Gastrocnemius medialis (tissue), 4 donors: ENCODE data around the gene ITGA5. TPM values are rescaled to one million over a fixed set of nuclear protein-coding genes. Genes with fewer than 3 reads are reported as not detected.
A peak's percentile ranks its signal among the peaks of the same experiment; 100 is the strongest.

Source experiments
- ATAC-seq, 2 donors: fragments of 150-250 bp; one replicate each; pipeline ENCODE4 v1.9.1; 2016
- DNase-seq, 2 donors: peaks; one replicate each; pipeline ENCODE4 v3.0.0-alpha.2; 2019
- H3K27ac ChIP-seq, 4 donors: fragments of 200-600 bp; sonication (generic); 1 replicate in 1 of 4; 2 replicates in 3 of 4; pipeline ENCODE4 v1.5.1; 2016 to 2018; ENCODE audit warnings: mild to moderate bottlenecking in 2 of 4, moderate library complexity in 1 of 4
- H3K27me3 ChIP-seq, 3 donors: fragments of 200-600 bp; sonication (generic) in 2 of 3; 1 replicate in 1 of 3; 2 replicates in 2 of 3; pipeline versions ENCODE4 v1.5.1 to v1.6.0; 2016 to 2019; ENCODE audit warnings: mild to moderate bottlenecking in 1 of 3, moderate library complexity in 1 of 3
- H3K36me3 ChIP-seq, 2 donors: fragments of 200-600 bp; sonication (generic) in 1 of 2; one replicate each; pipeline ENCODE4 v1.5.1; 2017 to 2018
- H3K4me1 ChIP-seq, 2 donors: fragments of 200-600 bp; sonication (generic) in 1 of 2; one replicate each; pipeline ENCODE4 v1.5.1; 2016 to 2017; ENCODE audit warnings: mild to moderate bottlenecking in 2 of 2
- H3K4me3 ChIP-seq, 4 donors: fragments of 200-600 bp; sonication (generic) in 3 of 4; 1 replicate in 1 of 4; 2 replicates in 3 of 4; pipeline ENCODE4 v1.5.1; 2016 to 2019; ENCODE audit warnings: mild to moderate bottlenecking in 2 of 4
- H3K9me3 ChIP-seq, 3 donors: fragments of 200-600 bp; sonication (generic) in 2 of 3; 1 replicate in 1 of 3; 2 replicates in 2 of 3; pipeline ENCODE4 v1.5.1; 2016 to 2019
- POLR2A ChIP-seq, 2 donors: fragments of 450-650 bp; IDR thresholded peaks; one replicate each; pipeline ENCODE4 v1.6.1; 2017; ENCODE audit warnings: antibody characterized with exemption in 2 of 2, mild to moderate bottlenecking in 2 of 2, moderate library complexity in 2 of 2
- in situ Hi-C, 4 donors: fragments of 200-750 bp; cut with MboI; loops; one replicate each; pipeline versions ENCODE4 v1.15.0 to v1.8.0; 2017; ENCODE audit warnings: low sequenced_read_pairs in 4 of 4
- intact Hi-C: fragments of 100-400 bp; cut with DNase I; formaldehyde crosslinking; loops from one replicate; pipeline ENCODE4 v1.15.1; 2023; ENCODE audit warnings: low total_unique reads
- total RNA-seq, 4 donors: library from RNA; depleted of rRNA; stranded (reverse); fragments of >200 nt; gene quantifications; one replicate each; pipeline versions ENCODE4 v1.1.0 to v1.2.3, GENCODE V29; 2016
- TF ChIP-seq, protein P1 (sequence below), 5 experiments: fragments of 450-650 bp in 3 of 5; fragments of 200-600 bp in 2 of 5; sonication (generic) in 2 of 5; IDR thresholded peaks in 4 of 5; conservative IDR thresholded peaks in 1 of 5; 1 replicate in 4 of 5; 2 replicates in 1 of 5; pipeline ENCODE4 v1.5.1; 2016 to 2019; ENCODE audit warnings: antibody characterized with exemption in 5 of 5, mild to moderate bottlenecking in 3 of 5, moderate library complexity in 3 of 5

ITGA5 gene
- total RNA-seq, 4 donors from 2014 or later, result 26.5 to 34.1 (median 30.9) TPM

DNA sequence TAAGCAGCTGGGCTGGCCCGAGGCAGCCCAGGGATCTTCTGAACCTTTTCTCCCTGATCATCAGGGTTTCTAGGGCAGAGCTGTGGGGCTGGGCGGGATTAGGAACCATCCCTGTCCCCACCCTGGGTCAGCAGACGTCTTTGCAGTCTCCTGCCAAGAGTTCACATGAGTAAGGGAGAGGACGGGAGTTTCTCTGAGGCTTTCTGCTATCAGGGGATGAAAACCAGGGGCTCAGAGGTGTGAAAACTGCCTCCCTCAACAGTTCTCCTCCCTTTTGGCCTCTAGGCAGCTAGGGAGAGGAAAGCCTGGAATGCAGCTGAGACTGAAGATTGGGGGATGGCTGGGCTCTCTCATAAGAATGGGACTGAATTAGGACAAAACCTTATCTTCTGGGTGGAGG is 42.5 kb downstream of the ITGA5 start:
- DNase-seq (peak in 1 of 2 donors; percentile 50), ATAC-seq (no peak)
- H3K27me3 ChIP-seq, result no peaks in the 10 kb centered on the region
- no peak for TF ChIP-seq POLR2A (IDR thresholded peaks at IDR 0.05)
- TF ChIP-seq, protein P1, sequence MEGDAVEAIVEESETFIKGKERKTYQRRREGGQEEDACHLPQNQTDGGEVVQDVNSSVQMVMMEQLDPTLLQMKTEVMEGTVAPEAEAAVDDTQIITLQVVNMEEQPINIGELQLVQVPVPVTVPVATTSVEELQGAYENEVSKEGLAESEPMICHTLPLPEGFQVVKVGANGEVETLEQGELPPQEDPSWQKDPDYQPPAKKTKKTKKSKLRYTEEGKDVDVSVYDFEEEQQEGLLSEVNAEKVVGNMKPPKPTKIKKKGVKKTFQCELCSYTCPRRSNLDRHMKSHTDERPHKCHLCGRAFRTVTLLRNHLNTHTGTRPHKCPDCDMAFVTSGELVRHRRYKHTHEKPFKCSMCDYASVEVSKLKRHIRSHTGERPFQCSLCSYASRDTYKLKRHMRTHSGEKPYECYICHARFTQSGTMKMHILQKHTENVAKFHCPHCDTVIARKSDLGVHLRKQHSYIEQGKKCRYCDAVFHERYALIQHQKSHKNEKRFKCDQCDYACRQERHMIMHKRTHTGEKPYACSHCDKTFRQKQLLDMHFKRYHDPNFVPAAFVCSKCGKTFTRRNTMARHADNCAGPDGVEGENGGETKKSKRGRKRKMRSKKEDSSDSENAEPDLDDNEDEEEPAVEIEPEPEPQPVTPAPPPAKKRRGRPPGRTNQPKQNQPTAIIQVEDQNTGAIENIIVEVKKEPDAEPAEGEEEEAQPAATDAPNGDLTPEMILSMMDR (IDR thresholded peaks at IDR 0.05 in 4 of 5, conservative IDR thresholded peaks at IDR 0.05 in 1 of 5), result no peak
- H3K4me1 ChIP-seq, result peaks cover 43 to 45% of the 10 kb centered on the region in 2 donors
- intact Hi-C loops (loop anchor here (10.0 kb wide), 1 partner anchor 652 kb away; the partner anchor contains the start of gene CALCOCO1), in situ Hi-C loops (no loop called here)
- H3K9me3 ChIP-seq, result no peaks in the 10 kb centered on the region
- H3K4me3 ChIP-seq, result no peak overlapping the region
- H3K27ac ChIP-seq, result peak overlapping the region; percentile 54 to 60 (median 58)
- H3K36me3 ChIP-seq, result no peaks in the 10 kb centered on the region

DNA sequence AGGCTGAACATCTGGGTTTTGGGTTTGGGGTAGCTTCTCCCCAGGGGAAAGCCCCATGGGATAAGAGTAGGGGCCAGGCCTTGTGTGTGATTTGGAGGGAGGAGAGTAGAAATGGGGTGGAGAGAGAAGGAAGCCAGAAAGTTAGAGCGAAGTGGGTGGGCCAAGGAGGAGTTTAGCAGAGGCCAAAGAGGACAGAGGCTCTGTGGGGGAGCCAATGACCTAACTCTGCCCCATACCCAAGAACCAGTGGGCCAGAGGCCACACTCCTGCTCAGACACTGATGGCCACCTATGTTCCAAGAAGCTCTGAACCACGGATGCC is 43.8 kb downstream of the ITGA5 start:
- Histone ChIP-seq H3K36me3 (no peaks in the 10 kb centered on the region), H3K4me1 (peaks cover 47 to 50% of the 10 kb centered on the region in 2 donors), H3K4me3 (no peak overlapping the region), H3K9me3 (no peaks in the 10 kb centered on the region), H3K27ac (peak overlapping the region; percentile 44 to 60 (median 55)), H3K27me3 (no peaks in the 10 kb centered on the region)
- intact Hi-C loops, result loop anchor here (10.0 kb wide), 1 partner anchor 650 kb away; the partner anchor contains the start of gene CALCOCO1
- ATAC-seq (no peak), DNase-seq (no peak)
- in situ Hi-C loops, result no loop called here
- TF ChIP-seq POLR2A (IDR thresholded peaks at IDR 0.05), result no peak
- TF ChIP-seq, protein P1 (IDR thresholded peaks at IDR 0.05 in 4 of 5, conservative IDR thresholded peaks at IDR 0.05 in 1 of 5), result no peak

DNA sequence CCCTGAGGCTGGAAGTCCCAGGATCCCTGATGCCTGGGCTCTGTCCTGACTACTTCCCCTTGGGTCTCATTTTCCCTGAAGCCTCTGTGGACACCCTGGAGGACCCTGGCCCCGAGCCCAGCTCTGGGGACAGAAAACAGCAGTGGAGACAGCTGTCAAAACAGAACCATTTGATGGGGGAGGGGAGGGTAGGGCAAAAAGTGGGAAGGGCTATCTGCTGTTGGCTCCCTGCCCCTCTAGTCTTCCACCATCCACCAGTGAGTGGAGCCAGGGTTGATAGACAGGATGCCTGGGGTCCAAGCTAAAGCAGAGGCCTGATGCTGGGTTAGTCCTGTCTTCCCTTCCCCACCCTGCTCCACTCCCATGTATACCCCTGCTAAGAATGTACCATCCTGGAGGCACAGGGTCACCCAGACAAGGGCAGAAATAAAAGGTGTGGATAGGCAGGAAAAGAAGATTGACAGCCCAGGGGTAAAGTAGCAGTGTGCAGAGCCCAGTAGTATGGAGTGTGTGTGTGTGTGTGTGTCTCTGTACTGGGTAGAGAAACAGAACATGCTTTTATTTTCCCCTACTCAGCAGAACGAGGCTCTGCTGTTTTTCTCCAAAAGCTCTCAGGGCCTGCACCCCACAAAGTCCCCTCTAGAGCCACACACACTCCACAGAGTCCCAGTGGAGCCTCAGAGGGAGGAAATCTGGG is 44.4 kb downstream of the ITGA5 start:
- Histone ChIP-seq H3K9me3 (no peaks in the 10 kb centered on the region), H3K27ac (peak overlapping the region; percentile 48 to 60 (median 55)), H3K36me3 (no peaks in the 10 kb centered on the region), H3K4me3 (no peak overlapping the region), H3K4me1 (peaks cover 45 to 51% of the 10 kb centered on the region in 2 donors), H3K27me3 (no peaks in the 10 kb centered on the region)
- intact Hi-C loops (loop anchor here (10.0 kb wide), 1 partner anchor 650 kb away; the partner anchor contains the start of gene CALCOCO1), in situ Hi-C loops (loop anchor here (25.0 kb wide), 2 partner anchors 362 to 387 kb away; partner anchors contain the start of genes HOXC10 (in 2 of the 4), HOXC8 (in 2 of the 4) and HOXC9 (in 2 of the 4))
- ATAC-seq (no peak), DNase-seq (no peak)
- TF ChIP-seq, protein P1 (IDR thresholded peaks at IDR 0.05 in 4 of 5, conservative IDR thresholded peaks at IDR 0.05 in 1 of 5), result no peak
- no peak for TF ChIP-seq POLR2A (IDR thresholded peaks at IDR 0.05)

DNA sequence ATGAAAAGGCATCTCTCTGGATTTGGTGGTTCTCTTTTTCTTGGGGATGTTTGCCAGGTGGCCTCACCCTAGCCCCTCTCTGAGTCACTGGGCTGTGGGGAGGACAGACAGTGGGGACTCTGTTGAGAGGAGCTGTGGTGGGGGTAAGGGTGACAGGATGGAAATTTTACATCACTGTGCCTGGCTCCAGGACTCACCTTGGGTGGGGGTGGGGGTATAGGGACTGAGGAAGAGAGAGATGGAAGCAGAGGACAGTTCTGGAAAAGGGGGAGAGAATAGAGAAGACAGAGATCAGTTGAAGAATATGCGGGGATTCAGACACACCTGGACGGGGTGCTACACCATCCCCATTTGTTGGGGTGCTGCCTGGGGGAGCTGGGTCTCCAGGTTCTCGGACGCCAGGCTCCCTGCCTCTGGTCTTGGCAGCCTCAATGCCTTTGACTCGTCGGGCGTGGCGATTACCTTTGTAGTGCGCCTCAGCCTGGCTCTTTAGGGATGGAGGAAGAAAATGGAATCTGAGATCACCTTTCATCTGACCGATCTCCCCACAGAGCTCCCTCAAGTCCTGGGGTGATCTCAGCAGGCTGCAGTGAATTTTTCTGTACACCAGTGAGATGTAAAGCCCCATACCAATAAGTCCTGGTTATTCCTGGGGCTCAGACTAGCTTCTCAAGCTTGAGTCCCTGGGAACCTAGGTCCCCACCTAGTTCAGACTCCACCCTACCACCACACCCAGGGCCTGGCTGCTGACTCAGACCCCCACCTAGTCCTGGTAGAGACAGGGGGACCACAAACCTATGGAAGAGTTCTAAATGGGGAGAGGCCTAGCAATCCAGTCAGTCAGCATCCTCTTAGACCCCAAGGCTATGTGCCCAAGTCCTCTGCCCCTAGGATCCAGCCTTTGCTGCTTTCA is 45.2 kb downstream of the ITGA5 start:
- intact Hi-C loops, result loop anchor here (10.0 kb wide), 1 partner anchor 649 kb away; the partner anchor contains the start of gene CALCOCO1
- no peak overlapping the region for H3K4me3 ChIP-seq
- no peaks in the 10 kb centered on the region for H3K27me3 ChIP-seq
- H3K36me3 ChIP-seq, result no peaks in the 10 kb centered on the region
- H3K4me1 ChIP-seq, result peaks cover 46 to 47% of the 10 kb centered on the region in 2 donors
- H3K27ac ChIP-seq, result peak overlapping the region; percentile 48 to 60 (median 55)
- TF ChIP-seq POLR2A (IDR thresholded peaks at IDR 0.05), result no peak
- TF ChIP-seq, protein P1 (IDR thresholded peaks at IDR 0.05 in 4 of 5, conservative IDR thresholded peaks at IDR 0.05 in 1 of 5), result no peak
- in situ Hi-C loops, result loop anchor here (25.0 kb wide), 2 partner anchors 362 to 387 kb away; partner anchors contain the start of genes HOXC10 (in 2 of the 4), HOXC8 (in 2 of the 4) and HOXC9 (in 2 of the 4)
- DNase-seq (no peak), ATAC-seq (no peak)
- H3K9me3 ChIP-seq, result no peaks in the 10 kb centered on the region
